GM23338 (cell line): ENCODE results near the gene BCOR. TPM values are rescaled to one million over a fixed set of nuclear protein-coding genes. Genes with fewer than 3 reads are reported as not detected.

Experiments used
- ATAC-seq: fragments of 200-7000 bp; cut with Tn5 transposase; 3 replicates; pipeline ENCODE4 v1.9.1; 2020
- DNase-seq: peaks from one replicate; pipeline ENCODE4 v3.0.0-alpha.2; 2015; ENCODE audit warnings: low spot score
- H2AFZ ChIP-seq: fragments of 200-600 bp; sonication (generic); 2 replicates; pipeline ENCODE4 v1.8.0; 2016; ENCODE audit warnings: antibody characterized with exemption, mild to moderate bottlenecking, moderate library complexity
- H3F3A ChIP-seq: fragments of 200-600 bp; sonication (generic); replicated peaks from 2 replicates; pipeline ENCODE4 v1.8.0; 2017; ENCODE audit warnings: antibody characterized with exemption, mixed run types, low read depth
- H3K27ac ChIP-seq: fragments of 200-600 bp; sonication (generic); 2 replicates; pipeline ENCODE4 v1.6.1; 2016; ENCODE audit warnings: low read depth
- H3K27me3 ChIP-seq: fragments of 200-600 bp; sonication (generic); 2 replicates; pipeline ENCODE4 v1.8.0; 2016; ENCODE audit warnings: mild to moderate bottlenecking, mixed run types, moderate library complexity; ENCODE audit not compliant: insufficient read depth
- H3K36me3 ChIP-seq: fragments of 200-600 bp; sonication (generic); 2 replicates; pipeline ENCODE4 v1.8.0; 2016; ENCODE audit warnings: mild to moderate bottlenecking; ENCODE audit not compliant: insufficient read depth
- H3K4me1 ChIP-seq: fragments of 200-600 bp; sonication (generic); 2 replicates; pipeline ENCODE4 v1.8.0; 2016; ENCODE audit warnings: mild to moderate bottlenecking, moderate library complexity; ENCODE audit not compliant: insufficient read depth
- H3K4me2 ChIP-seq: fragments of 200-600 bp; sonication (generic); 2 replicates; pipeline ENCODE4 v1.7.1; 2017; ENCODE audit warnings: mixed run types
- H3K4me3 ChIP-seq: fragments of 200-600 bp; sonication (generic); 2 replicates; pipeline ENCODE4 v1.6.1; 2016; ENCODE audit warnings: mixed run types
- H3K79me2 ChIP-seq: fragments of 200-600 bp; sonication (generic); replicated peaks from 2 replicates; pipeline ENCODE4 v1.8.0; 2017; ENCODE audit warnings: mild to moderate bottlenecking; ENCODE audit not compliant: insufficient read depth
- H3K9me2 ChIP-seq: fragments of 200-600 bp; sonication (generic); 2 replicates; pipeline ENCODE4 v1.8.0; 2017; ENCODE audit not compliant: insufficient read depth
- H4K20me1 ChIP-seq: fragments of 200-600 bp; sonication (generic); replicated peaks from 2 replicates; pipeline ENCODE4 v1.8.0; 2017; ENCODE audit warnings: mild to moderate bottlenecking; ENCODE audit not compliant: insufficient read depth
- H3K27ac Mint-ChIP-seq: 2 replicates; pipeline ENCODE4 v1.8.0; 2020; ENCODE audit warnings: inconsistent platforms, mild to moderate bottlenecking, moderate library complexity, mixed read lengths
- H3K27me3 Mint-ChIP-seq: 3 replicates; pipeline ENCODE4 v1.8.0; 2022; ENCODE audit warnings: low read depth, mild to moderate bottlenecking, moderate library complexity, mixed read lengths, inconsistent platforms; ENCODE audit not compliant: insufficient read depth, poor library complexity
- H3K36me3 Mint-ChIP-seq: 3 replicates; pipeline ENCODE4 v1.8.0; 2021; ENCODE audit warnings: low read depth, mild to moderate bottlenecking, inconsistent platforms, moderate library complexity, mixed read lengths
- H3K4me1 Mint-ChIP-seq: 3 replicates; pipeline ENCODE4 v1.8.0; 2020; ENCODE audit warnings: mild to moderate bottlenecking, inconsistent platforms, mixed read lengths
- H3K4me3 Mint-ChIP-seq: 3 replicates; pipeline ENCODE4 v1.8.0; 2021; ENCODE audit warnings: moderate library complexity, mild to moderate bottlenecking, inconsistent platforms, mixed read lengths
- H3K9me3 Mint-ChIP-seq: 3 replicates; pipeline ENCODE4 v1.8.0; 2020; ENCODE audit warnings: moderate library complexity, mild to moderate bottlenecking, inconsistent platforms, mixed read lengths
- CREB1 ChIP-seq: fragments of 250-450 bp; sonication (Bioruptor Pico); IDR thresholded peaks from 2 replicates; pipeline ENCODE4 v1.5.0; 2020; ENCODE audit warnings: low read depth, mild to moderate bottlenecking, moderate library complexity
- EZH2 ChIP-seq: fragments of 200-600 bp; sonication (generic); IDR thresholded peaks from one replicate; pipeline ENCODE4 v1.8.0; 2017; ENCODE audit warnings: antibody characterized with exemption, mild to moderate bottlenecking, low read depth; ENCODE audit not compliant: unreplicated experiment
- EZH2phosphoT487 ChIP-seq: fragments of 200-600 bp; sonication (generic); IDR thresholded peaks from one replicate; pipeline ENCODE4 v1.8.1; 2018; ENCODE audit warnings: antibody characterized with exemption; ENCODE audit not compliant: unreplicated experiment
- JUNB ChIP-seq: IDR thresholded peaks from one replicate; pipeline ENCODE4 v1.6.1; 2016; ENCODE audit warnings: antibody characterized with exemption; ENCODE audit not compliant: unreplicated experiment
- NANOG ChIP-seq: IDR thresholded peaks from 2 replicates; pipeline ENCODE4 v1.6.1; 2016; ENCODE audit warnings: antibody characterized with exemption, borderline replicate concordance
- POLR2AphosphoS5 ChIP-seq: IDR thresholded peaks from 2 replicates; pipeline ENCODE4 v1.6.1; 2016; ENCODE audit warnings: antibody characterized with exemption, low read depth
- STAT1 ChIP-seq: IDR thresholded peaks from one replicate; pipeline ENCODE4 v1.6.1; 2016; ENCODE audit warnings: antibody characterized with exemption; ENCODE audit not compliant: unreplicated experiment
- ZNF114 ChIP-seq: fragments of 250-450 bp; sonication (Bioruptor Pico); IDR thresholded peaks from 2 replicates; pipeline ENCODE4 v1.5.0; 2020; ENCODE audit warnings: mild to moderate bottlenecking, moderate library complexity
- ZNF331 ChIP-seq: fragments of 250-450 bp; sonication (Bioruptor Pico); IDR thresholded peaks from 2 replicates; pipeline ENCODE4 v1.5.0; 2020; ENCODE audit warnings: low read depth, mild to moderate bottlenecking, moderate library complexity
- polyA plus RNA-seq: library from polyadenylated mRNA; unstranded; fragments of >200 nt; fragmentation: Nextera tagmentation; extraction: Ambion mirVana; gene quantifications from 2 replicates; pipeline ENCODE4 v1.2.1, GENCODE V29; 2016
- total RNA-seq: library from RNA; depleted of rRNA; stranded (reverse); fragments of >200 nt; shearing (Covaris generic); gene quantifications from 2 replicates; pipeline ENCODE4 v1.2.3, GENCODE V29; 2014
- TF ChIP-seq, protein P1 (sequence below): IDR thresholded peaks from one replicate; pipeline ENCODE4 v1.6.1; 2018; ENCODE audit warnings: antibody characterized with exemption; ENCODE audit not compliant: unreplicated experiment
- TF ChIP-seq, protein P2 (sequence below): fragments of 250-450 bp; sonication (Bioruptor Pico); IDR thresholded peaks from 2 replicates; pipeline ENCODE4 v1.5.0; 2020; ENCODE audit warnings: mild to moderate bottlenecking, moderate library complexity
- TF ChIP-seq, protein P3 (sequence below): IDR thresholded peaks from 2 replicates; pipeline ENCODE4 v1.6.1; 2016; ENCODE audit warnings: antibody characterized with exemption
- TF ChIP-seq, protein P4 (sequence below), 2 experiments: fragments of 200-600 bp in 1 of 2; sonication (generic) in 1 of 2; conservative IDR thresholded peaks; 2 replicates each; pipeline versions ENCODE4 v1.5.1 to v1.6.1; 2016 to 2017; ENCODE audit warnings: antibody characterized with exemption in 2 of 2, low read depth in 2 of 2, mild to moderate bottlenecking in 2 of 2, moderate library complexity in 1 of 2

The BCOR gene
- total and polyA plus RNA-seq, 2 experiments from 2014 or later, result 25.5 to 60.8 TPM

DNA sequence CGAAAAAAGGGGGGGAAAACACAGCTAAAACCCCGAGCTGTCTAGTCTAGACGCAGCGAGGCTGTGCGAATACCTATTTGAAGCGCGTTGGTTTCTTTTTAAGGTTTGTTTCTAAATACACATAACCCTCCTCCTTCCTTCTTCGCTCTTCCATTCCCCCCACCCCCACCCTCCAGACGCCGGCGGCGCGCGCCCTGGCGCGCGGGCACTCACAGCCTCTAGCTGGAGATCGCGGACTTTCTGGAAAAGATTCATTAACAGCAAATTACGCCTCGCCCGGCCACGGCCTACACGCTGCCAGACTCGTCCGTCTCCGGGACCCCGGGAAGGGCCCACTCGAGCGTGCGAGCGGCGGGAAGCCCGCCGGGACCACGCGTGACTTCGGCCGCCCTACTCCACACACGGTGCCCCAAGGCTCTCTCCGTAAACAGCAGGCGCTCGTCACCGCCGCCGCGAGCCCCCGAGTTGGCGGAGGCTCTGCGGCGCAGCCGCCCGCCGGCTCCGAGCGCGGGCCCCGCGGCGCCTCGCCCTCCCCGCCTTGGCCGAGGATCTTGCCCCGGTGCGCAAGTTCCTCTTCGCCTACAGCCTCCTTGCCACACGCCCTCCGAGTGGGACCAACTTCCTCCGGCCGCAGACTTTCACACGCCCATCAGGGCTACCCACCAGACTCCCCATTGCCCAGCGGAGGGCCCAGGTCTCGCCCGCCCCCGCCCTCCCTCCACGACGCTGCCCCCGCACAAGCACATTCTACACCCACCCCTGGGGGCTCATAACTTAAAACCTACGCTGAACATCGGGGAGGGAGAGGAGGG lies 2.0 kb downstream of the BCOR start:
- H3F3A ChIP-seq, result no peaks in the 10 kb centered on the region
- no peak overlapping the region for H3K27ac Mint-ChIP-seq

More for the DNA sequence above, 2.0 kb downstream of the BCOR start:
- H3K9me2 ChIP-seq, result no peaks in the 10 kb centered on the region
- Mint-ChIP-seq H3K9me3 (no peaks in the 10 kb centered on the region), H3K36me3 (peaks cover 5% of the 10 kb centered on the region; the same call in 2 of the 3 replicates), H3K4me1 (peaks cover 14% of the 10 kb centered on the region), H3K4me3 (peak overlapping the region; percentile 93), H3K27me3 (peaks cover 36% of the 10 kb centered on the region)
- H3K4me2 ChIP-seq, result peak overlapping the region; percentile 85
- no peak for ATAC-seq
- peak overlapping the region; percentile 55 for H3K4me3 ChIP-seq
- H3K79me2 ChIP-seq, result peaks cover 55% of the 10 kb centered on the region
- no peak for DNase-seq
- no peak overlapping the region for H3K27ac ChIP-seq
- H3K36me3 ChIP-seq, result no peaks in the 10 kb centered on the region
- H2AFZ ChIP-seq, result no peak overlapping the region
- peaks cover 15% of the 10 kb centered on the region; the same call in 1 of the 2 replicates for H3K4me1 ChIP-seq
- peaks cover 22% of the 10 kb centered on the region for H3K27me3 ChIP-seq
- TF ChIP-seq ZNF331 (CRISPR knock-in tag), result no peak
- no peak for TF ChIP-seq CREB1 (CRISPR knock-in tag)
- no peak for TF ChIP-seq NANOG
- no peak for TF ChIP-seq JUNB
- no peak for TF ChIP-seq EZH2
- TF ChIP-seq STAT1, result no peak
- TF ChIP-seq, protein P1, sequence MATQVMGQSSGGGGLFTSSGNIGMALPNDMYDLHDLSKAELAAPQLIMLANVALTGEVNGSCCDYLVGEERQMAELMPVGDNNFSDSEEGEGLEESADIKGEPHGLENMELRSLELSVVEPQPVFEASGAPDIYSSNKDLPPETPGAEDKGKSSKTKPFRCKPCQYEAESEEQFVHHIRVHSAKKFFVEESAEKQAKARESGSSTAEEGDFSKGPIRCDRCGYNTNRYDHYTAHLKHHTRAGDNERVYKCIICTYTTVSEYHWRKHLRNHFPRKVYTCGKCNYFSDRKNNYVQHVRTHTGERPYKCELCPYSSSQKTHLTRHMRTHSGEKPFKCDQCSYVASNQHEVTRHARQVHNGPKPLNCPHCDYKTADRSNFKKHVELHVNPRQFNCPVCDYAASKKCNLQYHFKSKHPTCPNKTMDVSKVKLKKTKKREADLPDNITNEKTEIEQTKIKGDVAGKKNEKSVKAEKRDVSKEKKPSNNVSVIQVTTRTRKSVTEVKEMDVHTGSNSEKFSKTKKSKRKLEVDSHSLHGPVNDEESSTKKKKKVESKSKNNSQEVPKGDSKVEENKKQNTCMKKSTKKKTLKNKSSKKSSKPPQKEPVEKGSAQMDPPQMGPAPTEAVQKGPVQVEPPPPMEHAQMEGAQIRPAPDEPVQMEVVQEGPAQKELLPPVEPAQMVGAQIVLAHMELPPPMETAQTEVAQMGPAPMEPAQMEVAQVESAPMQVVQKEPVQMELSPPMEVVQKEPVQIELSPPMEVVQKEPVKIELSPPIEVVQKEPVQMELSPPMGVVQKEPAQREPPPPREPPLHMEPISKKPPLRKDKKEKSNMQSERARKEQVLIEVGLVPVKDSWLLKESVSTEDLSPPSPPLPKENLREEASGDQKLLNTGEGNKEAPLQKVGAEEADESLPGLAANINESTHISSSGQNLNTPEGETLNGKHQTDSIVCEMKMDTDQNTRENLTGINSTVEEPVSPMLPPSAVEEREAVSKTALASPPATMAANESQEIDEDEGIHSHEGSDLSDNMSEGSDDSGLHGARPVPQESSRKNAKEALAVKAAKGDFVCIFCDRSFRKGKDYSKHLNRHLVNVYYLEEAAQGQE, result no peak
- TF ChIP-seq, protein P2, sequence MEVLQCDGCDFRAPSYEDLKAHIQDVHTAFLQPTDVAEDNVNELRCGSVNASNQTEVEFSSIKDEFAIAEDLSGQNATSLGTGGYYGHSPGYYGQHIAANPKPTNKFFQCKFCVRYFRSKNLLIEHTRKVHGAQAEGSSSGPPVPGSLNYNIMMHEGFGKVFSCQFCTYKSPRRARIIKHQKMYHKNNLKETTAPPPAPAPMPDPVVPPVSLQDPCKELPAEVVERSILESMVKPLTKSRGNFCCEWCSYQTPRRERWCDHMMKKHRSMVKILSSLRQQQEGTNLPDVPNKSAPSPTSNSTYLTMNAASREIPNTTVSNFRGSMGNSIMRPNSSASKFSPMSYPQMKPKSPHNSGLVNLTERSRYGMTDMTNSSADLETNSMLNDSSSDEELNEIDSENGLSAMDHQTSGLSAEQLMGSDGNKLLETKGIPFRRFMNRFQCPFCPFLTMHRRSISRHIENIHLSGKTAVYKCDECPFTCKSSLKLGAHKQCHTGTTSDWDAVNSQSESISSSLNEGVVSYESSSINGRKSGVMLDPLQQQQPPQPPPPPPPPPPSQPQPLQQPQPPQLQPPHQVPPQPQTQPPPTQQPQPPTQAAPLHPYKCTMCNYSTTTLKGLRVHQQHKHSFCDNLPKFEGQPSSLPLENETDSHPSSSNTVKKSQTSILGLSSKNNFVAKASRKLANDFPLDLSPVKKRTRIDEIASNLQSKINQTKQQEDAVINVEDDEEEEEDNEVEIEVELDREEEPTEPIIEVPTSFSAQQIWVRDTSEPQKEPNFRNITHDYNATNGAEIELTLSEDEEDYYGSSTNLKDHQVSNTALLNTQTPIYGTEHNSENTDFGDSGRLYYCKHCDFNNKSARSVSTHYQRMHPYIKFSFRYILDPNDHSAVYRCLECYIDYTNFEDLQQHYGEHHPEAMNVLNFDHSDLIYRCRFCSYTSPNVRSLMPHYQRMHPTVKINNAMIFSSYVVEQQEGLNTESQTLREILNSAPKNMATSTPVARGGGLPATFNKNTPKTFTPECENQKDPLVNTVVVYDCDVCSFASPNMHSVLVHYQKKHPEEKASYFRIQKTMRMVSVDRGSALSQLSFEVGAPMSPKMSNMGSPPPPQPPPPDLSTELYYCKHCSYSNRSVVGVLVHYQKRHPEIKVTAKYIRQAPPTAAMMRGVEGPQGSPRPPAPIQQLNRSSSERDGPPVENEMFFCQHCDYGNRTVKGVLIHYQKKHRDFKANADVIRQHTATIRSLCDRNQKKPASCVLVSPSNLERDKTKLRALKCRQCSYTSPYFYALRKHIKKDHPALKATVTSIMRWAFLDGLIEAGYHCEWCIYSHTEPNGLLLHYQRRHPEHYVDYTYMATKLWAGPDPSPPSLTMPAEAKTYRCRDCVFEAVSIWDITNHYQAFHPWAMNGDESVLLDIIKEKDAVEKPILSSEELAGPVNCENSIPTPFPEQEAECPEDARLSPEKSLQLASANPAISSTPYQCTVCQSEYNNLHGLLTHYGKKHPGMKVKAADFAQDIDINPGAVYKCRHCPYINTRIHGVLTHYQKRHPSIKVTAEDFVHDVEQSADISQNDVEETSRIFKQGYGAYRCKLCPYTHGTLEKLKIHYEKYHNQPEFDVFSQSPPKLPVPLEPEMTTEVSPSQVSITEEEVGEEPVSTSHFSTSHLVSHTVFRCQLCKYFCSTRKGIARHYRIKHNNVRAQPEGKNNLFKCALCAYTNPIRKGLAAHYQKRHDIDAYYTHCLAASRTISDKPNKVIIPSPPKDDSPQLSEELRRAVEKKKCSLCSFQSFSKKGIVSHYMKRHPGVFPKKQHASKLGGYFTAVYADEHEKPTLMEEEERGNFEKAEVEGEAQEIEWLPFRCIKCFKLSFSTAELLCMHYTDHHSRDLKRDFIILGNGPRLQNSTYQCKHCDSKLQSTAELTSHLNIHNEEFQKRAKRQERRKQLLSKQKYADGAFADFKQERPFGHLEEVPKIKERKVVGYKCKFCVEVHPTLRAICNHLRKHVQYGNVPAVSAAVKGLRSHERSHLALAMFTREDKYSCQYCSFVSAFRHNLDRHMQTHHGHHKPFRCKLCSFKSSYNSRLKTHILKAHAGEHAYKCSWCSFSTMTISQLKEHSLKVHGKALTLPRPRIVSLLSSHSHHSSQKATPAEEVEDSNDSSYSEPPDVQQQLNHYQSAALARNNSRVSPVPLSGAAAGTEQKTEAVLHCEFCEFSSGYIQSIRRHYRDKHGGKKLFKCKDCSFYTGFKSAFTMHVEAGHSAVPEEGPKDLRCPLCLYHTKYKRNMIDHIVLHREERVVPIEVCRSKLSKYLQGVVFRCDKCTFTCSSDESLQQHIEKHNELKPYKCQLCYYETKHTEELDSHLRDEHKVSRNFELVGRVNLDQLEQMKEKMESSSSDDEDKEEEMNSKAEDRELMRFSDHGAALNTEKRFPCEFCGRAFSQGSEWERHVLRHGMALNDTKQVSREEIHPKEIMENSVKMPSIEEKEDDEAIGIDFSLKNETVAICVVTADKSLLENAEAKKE (CRISPR knock-in tag), result no peak
- TF ChIP-seq, protein P3, sequence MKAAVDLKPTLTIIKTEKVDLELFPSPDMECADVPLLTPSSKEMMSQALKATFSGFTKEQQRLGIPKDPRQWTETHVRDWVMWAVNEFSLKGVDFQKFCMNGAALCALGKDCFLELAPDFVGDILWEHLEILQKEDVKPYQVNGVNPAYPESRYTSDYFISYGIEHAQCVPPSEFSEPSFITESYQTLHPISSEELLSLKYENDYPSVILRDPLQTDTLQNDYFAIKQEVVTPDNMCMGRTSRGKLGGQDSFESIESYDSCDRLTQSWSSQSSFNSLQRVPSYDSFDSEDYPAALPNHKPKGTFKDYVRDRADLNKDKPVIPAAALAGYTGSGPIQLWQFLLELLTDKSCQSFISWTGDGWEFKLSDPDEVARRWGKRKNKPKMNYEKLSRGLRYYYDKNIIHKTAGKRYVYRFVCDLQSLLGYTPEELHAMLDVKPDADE, result no peak
- TF ChIP-seq ZNF114, result no peak
- TF ChIP-seq EZH2phosphoT487, result no peak
- TF ChIP-seq, protein P4, sequence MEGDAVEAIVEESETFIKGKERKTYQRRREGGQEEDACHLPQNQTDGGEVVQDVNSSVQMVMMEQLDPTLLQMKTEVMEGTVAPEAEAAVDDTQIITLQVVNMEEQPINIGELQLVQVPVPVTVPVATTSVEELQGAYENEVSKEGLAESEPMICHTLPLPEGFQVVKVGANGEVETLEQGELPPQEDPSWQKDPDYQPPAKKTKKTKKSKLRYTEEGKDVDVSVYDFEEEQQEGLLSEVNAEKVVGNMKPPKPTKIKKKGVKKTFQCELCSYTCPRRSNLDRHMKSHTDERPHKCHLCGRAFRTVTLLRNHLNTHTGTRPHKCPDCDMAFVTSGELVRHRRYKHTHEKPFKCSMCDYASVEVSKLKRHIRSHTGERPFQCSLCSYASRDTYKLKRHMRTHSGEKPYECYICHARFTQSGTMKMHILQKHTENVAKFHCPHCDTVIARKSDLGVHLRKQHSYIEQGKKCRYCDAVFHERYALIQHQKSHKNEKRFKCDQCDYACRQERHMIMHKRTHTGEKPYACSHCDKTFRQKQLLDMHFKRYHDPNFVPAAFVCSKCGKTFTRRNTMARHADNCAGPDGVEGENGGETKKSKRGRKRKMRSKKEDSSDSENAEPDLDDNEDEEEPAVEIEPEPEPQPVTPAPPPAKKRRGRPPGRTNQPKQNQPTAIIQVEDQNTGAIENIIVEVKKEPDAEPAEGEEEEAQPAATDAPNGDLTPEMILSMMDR (conservative IDR thresholded peaks at IDR 0.05; ENCODE audit: low read depth in 2 of 2), result no peak
- no peak for TF ChIP-seq POLR2AphosphoS5
- H4K20me1 ChIP-seq, result no peaks in the 10 kb centered on the region
